K562 (cell line): ENCODE results near the gene BAG5. TPM values are rescaled to one million over a fixed set of nuclear protein-coding genes. Genes with fewer than 3 reads are reported as not detected.

Experiments
- CBX3 ChIP-seq, 2 experiments: IDR thresholded peaks; 1 replicate in 1 of 2; 2 replicates in 1 of 2; pipeline ENCODE4 v1.6.1; 2012; ENCODE audit warnings: inconsistent platforms in 2 of 2, low read length in 2 of 2, borderline replicate concordance in 1 of 2, control low read depth in 1 of 2
- ELF2 ChIP-seq: fragments of 250-450 bp; sonication (Bioruptor Pico); IDR thresholded peaks from 2 replicates; pipeline ENCODE4 v1.5.0; 2021; ENCODE audit warnings: mild to moderate bottlenecking
- FOXA3 ChIP-seq, 2 experiments: fragments of 450-650 bp in 1 of 2; sonication (generic) in 1 of 2; formaldehyde crosslinking; IDR thresholded peaks in 1 of 2; conservative IDR thresholded peaks in 1 of 2; 2 replicates each; pipeline versions ENCODE4 v1.4.0 to v1.8.0; 2020 to 2022; ENCODE audit warnings: mild to moderate bottlenecking in 2 of 2, missing genetic modification reagents in 1 of 2
- GABPB1 ChIP-seq: sonication (generic); formaldehyde crosslinking; IDR thresholded peaks from 2 replicates; pipeline ENCODE4 v1.8.0; 2022; ENCODE audit warnings: mild to moderate bottlenecking, missing genetic modification reagents
- HCFC1 ChIP-seq: IDR thresholded peaks from 2 replicates; pipeline ENCODE4 v1.6.1; 2012; ENCODE audit warnings: low read depth, low read length, improper control_type of control experiment
- MAX ChIP-seq: sonication (generic); formaldehyde crosslinking; IDR thresholded peaks from 2 replicates; pipeline ENCODE4 v1.9.0; 2022; ENCODE audit warnings: mild to moderate bottlenecking, missing genetic modification reagents
- MTA1 ChIP-seq: fragments of 450-650 bp; IDR thresholded peaks from 2 replicates; pipeline ENCODE4 v1.6.1; 2017; ENCODE audit warnings: borderline replicate concordance
- MYBL2 ChIP-seq, 2 experiments: fragments of 450-650 bp in 1 of 2; sonication (generic) in 1 of 2; formaldehyde crosslinking in 1 of 2; IDR thresholded peaks; 2 replicates each; pipeline versions ENCODE4 v1.6.1 to v1.8.1; 2017 to 2022; ENCODE audit warnings: borderline replicate concordance in 1 of 2, inconsistent platforms in 1 of 2, low read depth in 1 of 2, mild to moderate bottlenecking in 1 of 2, missing genetic modification reagents in 1 of 2, moderate library complexity in 1 of 2
- TGIF2 ChIP-seq: sonication (generic); formaldehyde crosslinking; IDR thresholded peaks from 2 replicates; pipeline ENCODE4 v1.8.1; 2022; ENCODE audit warnings: mild to moderate bottlenecking, missing genetic modification reagents, moderate library complexity
- YY1 ChIP-seq, 3 experiments: IDR thresholded peaks; 2 replicates each; pipeline ENCODE4 v1.6.1; 2011; ENCODE audit warnings: low read length in 2 of 3, mild to moderate bottlenecking in 2 of 3, moderate library complexity in 2 of 3, borderline replicate concordance in 1 of 3, control low read depth in 1 of 3, low read depth in 1 of 3; ENCODE audit not compliant: insufficient read depth in 3 of 3, insufficient replicate concordance in 2 of 3, control insufficient read depth in 1 of 3, insufficient read length in 1 of 3; ENCODE audit errors: extremely low read depth in 1 of 3
- ZNF589 ChIP-seq: fragments of 200-800 bp; sonication (Bioruptor generic); IDR thresholded peaks from 2 replicates; pipeline ENCODE4 v1.6.1; 2016; ENCODE audit warnings: low read depth, missing genetic modification characterization, missing compliant biosample characterization
- ZNF655 ChIP-seq: fragments of 250-450 bp; sonication (Bioruptor Pico); IDR thresholded peaks from 2 replicates; pipeline ENCODE4 v1.5.0; 2021
- polyA plus RNA-seq, 8 experiments: library from polyadenylated mRNA; depleted of rRNA in 4 of 8; stranded (reverse) in 5 of 8; unstranded in 3 of 8; fragments of >200 nt; fragmentation: Nextera tagmentation in 2 of 8; fragmentation: Illumina TruSeq in 1 of 8; extraction: Ambion mirVana in 2 of 8; extraction: Trizol in 1 of 8; gene quantifications; 2 replicates each; pipeline versions ENCODE4 v1.2.1 to v1.2.3, GENCODE V29; 2011 to 2014; ENCODE audit warnings: inconsistent platforms in 1 of 8, missing spikeins in 1 of 8
- total RNA-seq, 7 experiments: library from RNA; depleted of rRNA in 6 of 7; stranded (reverse); fragments of >200 nt in 6 of 7; fragmentation: Illumina TruSeq in 2 of 7; extraction: Trizol in 2 of 7; gene quantifications; 2 replicates each; pipeline versions ENCODE4 v1.2.1 to v1.2.3, GENCODE V29; 2011 to 2021; ENCODE audit warnings: low replicate concordance in 1 of 7
- TF ChIP-seq, protein P1 (sequence below): fragments of 450-650 bp; IDR thresholded peaks from 2 replicates; pipeline ENCODE4 v1.6.1; 2016; ENCODE audit warnings: borderline replicate concordance
- TF ChIP-seq, protein P2 (sequence below), 2 experiments: IDR thresholded peaks; 2 replicates each; pipeline ENCODE4 v1.6.1; 2012; ENCODE audit warnings: improper control_type of control experiment in 2 of 2, low read depth in 2 of 2, low read length in 2 of 2, borderline replicate concordance in 1 of 2
- TF ChIP-seq, protein P3 (sequence below), 3 experiments: fragments of 200-800 bp in 1 of 3; sonication (Bioruptor generic) in 1 of 3; sonication (generic) in 1 of 3; formaldehyde crosslinking in 1 of 3; IDR thresholded peaks; 2 replicates each; pipeline versions ENCODE4 v1.6.1 to v1.8.0; 2016 to 2022; ENCODE audit warnings: mild to moderate bottlenecking in 2 of 3, missing compliant biosample characterization in 2 of 3, missing genetic modification characterization in 2 of 3, missing genetic modification reagents in 1 of 3

The BAG5 gene
- total and polyA plus RNA-seq, 9 of the 15 experiments (the other 6 are each of a cell fraction or from before 2014, with no cell fraction given) = 7.9 to 21.4 (median 13.2) TPM

DNA sequence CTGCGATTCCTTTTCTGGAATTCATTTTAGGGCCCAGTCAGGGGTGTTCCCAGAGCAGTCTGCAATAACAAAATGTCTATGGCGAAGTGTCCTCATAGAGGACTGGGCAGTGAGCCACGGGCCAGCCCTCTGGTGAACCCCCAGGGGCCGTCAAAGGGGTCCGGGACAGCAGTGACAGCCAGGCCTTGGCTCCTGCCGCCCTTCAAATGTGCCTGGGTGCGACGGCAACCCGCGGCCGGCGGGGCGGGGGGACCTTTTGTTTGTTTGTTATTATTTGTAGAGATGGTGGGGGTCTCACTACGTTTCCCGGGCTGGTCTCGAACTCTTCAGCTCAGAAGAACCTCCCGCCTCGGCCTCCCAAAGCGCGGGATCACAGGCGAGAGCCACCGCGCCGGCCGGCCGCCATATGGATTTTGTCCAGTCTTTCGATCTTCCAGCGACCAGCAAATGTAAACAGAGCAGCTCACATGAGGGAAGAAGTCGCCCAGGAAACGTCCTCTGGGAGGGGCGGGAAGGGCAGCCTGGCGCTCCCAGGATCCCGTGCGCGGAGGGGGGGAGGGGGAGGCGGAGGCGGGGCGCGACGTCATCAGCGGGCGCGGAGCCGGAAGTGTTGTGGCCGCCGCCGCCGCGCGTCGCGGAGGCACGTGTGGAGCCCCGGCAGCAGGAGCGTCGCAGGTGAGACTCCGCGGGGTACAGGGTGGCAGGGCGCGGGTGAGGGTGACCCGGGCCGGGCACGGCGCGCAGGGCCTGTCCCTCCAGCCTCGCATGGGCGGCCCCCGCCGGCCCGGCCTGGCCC lies 33.7 kb downstream of the BAG5 start, which contains the start of gene TRMT61A (continued):
- TF ChIP-seq, protein P1, sequence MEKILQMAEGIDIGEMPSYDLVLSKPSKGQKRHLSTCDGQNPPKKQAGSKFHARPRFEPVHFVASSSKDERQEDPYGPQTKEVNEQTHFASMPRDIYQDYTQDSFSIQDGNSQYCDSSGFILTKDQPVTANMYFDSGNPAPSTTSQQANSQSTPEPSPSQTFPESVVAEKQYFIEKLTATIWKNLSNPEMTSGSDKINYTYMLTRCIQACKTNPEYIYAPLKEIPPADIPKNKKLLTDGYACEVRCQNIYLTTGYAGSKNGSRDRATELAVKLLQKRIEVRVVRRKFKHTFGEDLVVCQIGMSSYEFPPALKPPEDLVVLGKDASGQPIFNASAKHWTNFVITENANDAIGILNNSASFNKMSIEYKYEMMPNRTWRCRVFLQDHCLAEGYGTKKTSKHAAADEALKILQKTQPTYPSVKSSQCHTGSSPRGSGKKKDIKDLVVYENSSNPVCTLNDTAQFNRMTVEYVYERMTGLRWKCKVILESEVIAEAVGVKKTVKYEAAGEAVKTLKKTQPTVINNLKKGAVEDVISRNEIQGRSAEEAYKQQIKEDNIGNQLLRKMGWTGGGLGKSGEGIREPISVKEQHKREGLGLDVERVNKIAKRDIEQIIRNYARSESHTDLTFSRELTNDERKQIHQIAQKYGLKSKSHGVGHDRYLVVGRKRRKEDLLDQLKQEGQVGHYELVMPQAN = 0 out of 2 replicates have a peak, but pooled peaks have one; percentile 28
- no peak for TF ChIP-seq TGIF2 (CRISPR knock-in tag)
- TF ChIP-seq MAX (CRISPR knock-in tag) = peak; percentile 85
- TF ChIP-seq MTA1 = peak; percentile 53; the same call in 1 of the 2 replicates
- TF ChIP-seq ELF2 (CRISPR knock-in tag) = peak; percentile 89
- TF ChIP-seq YY1 (IDR thresholded peaks at IDR 0.05; ENCODE audit: borderline replicate concordance in 1 of 3, control insufficient read depth in 1 of 3, extremely low read depth in 1 of 3, insufficient read depth in 3 of 3, insufficient read length in 1 of 3, insufficient replicate concordance in 2 of 3, low read depth in 1 of 3, low read length in 2 of 3) = peak in 1 of 3 experiments; percentile 23
- TF ChIP-seq, protein P2, sequence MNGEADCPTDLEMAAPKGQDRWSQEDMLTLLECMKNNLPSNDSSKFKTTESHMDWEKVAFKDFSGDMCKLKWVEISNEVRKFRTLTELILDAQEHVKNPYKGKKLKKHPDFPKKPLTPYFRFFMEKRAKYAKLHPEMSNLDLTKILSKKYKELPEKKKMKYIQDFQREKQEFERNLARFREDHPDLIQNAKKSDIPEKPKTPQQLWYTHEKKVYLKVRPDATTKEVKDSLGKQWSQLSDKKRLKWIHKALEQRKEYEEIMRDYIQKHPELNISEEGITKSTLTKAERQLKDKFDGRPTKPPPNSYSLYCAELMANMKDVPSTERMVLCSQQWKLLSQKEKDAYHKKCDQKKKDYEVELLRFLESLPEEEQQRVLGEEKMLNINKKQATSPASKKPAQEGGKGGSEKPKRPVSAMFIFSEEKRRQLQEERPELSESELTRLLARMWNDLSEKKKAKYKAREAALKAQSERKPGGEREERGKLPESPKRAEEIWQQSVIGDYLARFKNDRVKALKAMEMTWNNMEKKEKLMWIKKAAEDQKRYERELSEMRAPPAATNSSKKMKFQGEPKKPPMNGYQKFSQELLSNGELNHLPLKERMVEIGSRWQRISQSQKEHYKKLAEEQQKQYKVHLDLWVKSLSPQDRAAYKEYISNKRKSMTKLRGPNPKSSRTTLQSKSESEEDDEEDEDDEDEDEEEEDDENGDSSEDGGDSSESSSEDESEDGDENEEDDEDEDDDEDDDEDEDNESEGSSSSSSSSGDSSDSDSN (IDR thresholded peaks at IDR 0.05; ENCODE audit: borderline replicate concordance in 1 of 2, low read depth in 2 of 2, low read length in 2 of 2) = no peak
- no peak for TF ChIP-seq ZNF655 (CRISPR knock-in tag)
- TF ChIP-seq GABPB1 (CRISPR knock-in tag) = peak; percentile 47; the same call in 1 of the 2 replicates
- 0 out of 3 replicates have a peak, but pooled peaks of 1 of the 2 experiments have one; percentile 20 for TF ChIP-seq CBX3 (IDR thresholded peaks at IDR 0.05; ENCODE audit: borderline replicate concordance in 1 of 2, low read length in 2 of 2)
- TF ChIP-seq, protein P3, sequence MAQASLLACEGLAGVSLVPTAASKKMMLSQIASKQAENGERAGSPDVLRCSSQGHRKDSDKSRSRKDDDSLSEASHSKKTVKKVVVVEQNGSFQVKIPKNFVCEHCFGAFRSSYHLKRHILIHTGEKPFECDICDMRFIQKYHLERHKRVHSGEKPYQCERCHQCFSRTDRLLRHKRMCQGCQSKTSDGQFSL (CRISPR knock-in tag; IDR thresholded peaks at IDR 0.05) = no peak
- TF ChIP-seq, protein P3 (tag; IDR thresholded peaks at IDR 0.05) = peak in 1 of 2 experiments; percentile 68; a peak in 1 of 4 replicates
- TF ChIP-seq ZNF589 = no peak
- peak; percentile 58 for TF ChIP-seq HCFC1
- TF ChIP-seq FOXA3 (CRISPR knock-in tag; conservative IDR thresholded peaks at IDR 0.05 in 1 of 2, IDR thresholded peaks at IDR 0.05 in 1 of 2) = peak; percentile 53 to 87
- TF ChIP-seq MYBL2 (IDR thresholded peaks at IDR 0.05; ENCODE audit: low read depth) = no peak
- no peak for TF ChIP-seq MYBL2 (CRISPR knock-in tag; IDR thresholded peaks at IDR 0.05; ENCODE audit: borderline replicate concordance)
